ENCODE results near the gene OR2V1.
A peak's percentile ranks its signal among the peaks of the same experiment; 100 is the strongest.

The OR2V1 gene

DNA sequence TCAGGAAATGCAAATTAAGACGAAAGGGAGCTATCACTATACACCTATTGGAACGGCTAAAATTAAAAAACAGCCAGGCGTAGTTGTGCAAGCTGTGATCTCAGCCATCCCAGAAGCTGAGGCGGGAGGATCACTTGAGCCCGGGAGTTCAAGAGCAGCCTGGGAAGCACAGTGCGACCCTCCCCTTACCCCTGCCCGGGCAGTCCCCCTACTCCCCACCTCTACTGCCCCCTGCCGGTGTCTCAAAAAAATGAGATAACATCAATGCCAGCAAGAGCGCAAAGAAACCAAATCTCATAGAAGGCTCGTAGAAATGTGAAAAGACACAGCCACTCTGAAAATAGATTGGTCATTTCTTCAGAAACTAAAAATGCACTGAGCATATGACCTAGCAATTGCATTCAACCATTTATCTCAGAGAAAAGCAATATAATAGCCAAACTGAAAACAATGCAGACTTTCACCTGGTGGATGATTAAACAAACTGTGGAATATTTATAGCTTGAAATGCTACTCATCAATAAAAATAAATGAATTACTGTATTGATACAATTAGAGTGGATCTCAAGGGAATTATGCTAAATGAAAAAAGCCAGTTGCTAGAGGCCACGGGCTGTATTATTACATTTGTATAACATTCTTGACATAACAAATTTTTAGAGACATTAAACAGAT lies 37.0 kb upstream of the OR2V1 start:
- Histone ChIP-seq H3K4me3 (ENCODE audit: low read depth in 1 of 2, low read length in 1 of 2) (no peak overlapping the region), H3K36me3 (no peaks in the 10 kb centered on the region), H3K27me3 (peaks cover 100% of the 10 kb centered on the region), H3K4me1 (ENCODE audit: control insufficient read depth in 1 of 2, insufficient read depth in 1 of 2, low read depth in 1 of 2, low read length in 1 of 2) (peaks cover 10 to 13% of the 10 kb centered on the region in 2 experiments), H3K27ac (no peak overlapping the region), H3K9me3 (no peaks in the 10 kb centered on the region)
- TF ChIP-seq, protein P1, sequence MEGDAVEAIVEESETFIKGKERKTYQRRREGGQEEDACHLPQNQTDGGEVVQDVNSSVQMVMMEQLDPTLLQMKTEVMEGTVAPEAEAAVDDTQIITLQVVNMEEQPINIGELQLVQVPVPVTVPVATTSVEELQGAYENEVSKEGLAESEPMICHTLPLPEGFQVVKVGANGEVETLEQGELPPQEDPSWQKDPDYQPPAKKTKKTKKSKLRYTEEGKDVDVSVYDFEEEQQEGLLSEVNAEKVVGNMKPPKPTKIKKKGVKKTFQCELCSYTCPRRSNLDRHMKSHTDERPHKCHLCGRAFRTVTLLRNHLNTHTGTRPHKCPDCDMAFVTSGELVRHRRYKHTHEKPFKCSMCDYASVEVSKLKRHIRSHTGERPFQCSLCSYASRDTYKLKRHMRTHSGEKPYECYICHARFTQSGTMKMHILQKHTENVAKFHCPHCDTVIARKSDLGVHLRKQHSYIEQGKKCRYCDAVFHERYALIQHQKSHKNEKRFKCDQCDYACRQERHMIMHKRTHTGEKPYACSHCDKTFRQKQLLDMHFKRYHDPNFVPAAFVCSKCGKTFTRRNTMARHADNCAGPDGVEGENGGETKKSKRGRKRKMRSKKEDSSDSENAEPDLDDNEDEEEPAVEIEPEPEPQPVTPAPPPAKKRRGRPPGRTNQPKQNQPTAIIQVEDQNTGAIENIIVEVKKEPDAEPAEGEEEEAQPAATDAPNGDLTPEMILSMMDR (IDR thresholded peaks at IDR 0.05), result no peak

DNA sequence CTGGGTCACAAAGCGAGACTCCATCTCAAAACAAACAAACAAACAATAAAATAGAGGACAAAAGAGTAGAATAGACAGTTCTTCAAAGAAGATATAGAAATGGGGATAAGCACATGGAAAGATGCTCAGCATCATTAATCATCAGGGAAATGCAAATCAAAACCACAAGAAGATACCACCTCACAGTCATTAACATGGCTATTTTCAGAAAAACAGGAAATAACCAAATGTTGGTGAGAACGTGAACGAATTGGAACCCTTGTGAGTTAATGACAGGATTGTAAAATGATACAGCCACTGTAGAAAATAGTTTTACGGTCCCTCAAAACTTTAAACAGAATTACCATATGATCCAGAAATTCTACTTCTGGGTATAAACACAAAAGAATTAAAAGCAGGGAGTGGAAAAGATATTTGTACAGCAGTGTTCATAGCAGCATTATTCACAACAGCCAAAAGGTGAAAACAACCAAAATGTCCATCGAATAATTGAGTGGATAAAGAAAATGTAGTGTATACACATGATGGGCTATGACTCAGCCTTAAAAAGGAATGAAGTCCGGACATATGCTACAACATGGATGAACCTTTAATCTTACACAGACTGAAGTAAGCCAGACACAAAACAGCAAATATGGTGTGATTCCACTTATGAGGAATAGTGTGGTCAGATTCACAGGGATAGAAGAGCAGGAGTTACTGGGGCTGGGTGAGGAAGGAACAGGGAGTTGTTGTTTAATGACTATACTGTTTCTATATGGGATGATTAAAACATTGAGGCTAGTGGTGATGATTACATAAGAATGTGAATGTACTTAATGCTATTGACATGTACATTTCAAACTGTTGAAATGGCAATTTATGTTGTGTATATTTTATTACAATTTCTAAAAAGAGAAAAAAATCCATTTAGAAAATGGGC lies 36.1 kb upstream of the OR2V1 start:
- H3K27me3 ChIP-seq, result peaks cover 100% of the 10 kb centered on the region
- TF ChIP-seq, protein P1 (IDR thresholded peaks at IDR 0.05), result no peak
- H3K4me1 ChIP-seq (ENCODE audit: control insufficient read depth in 1 of 2, insufficient read depth in 1 of 2, low read depth in 1 of 2, low read length in 1 of 2), result peaks cover 8 to 10% of the 10 kb centered on the region in 2 experiments
- H3K4me3 ChIP-seq (ENCODE audit: low read depth in 1 of 2, low read length in 1 of 2), result no peak overlapping the region
- H3K9me3 ChIP-seq, result no peaks in the 10 kb centered on the region
- H3K36me3 ChIP-seq, result no peaks in the 10 kb centered on the region
- no peak overlapping the region for H3K27ac ChIP-seq

DNA sequence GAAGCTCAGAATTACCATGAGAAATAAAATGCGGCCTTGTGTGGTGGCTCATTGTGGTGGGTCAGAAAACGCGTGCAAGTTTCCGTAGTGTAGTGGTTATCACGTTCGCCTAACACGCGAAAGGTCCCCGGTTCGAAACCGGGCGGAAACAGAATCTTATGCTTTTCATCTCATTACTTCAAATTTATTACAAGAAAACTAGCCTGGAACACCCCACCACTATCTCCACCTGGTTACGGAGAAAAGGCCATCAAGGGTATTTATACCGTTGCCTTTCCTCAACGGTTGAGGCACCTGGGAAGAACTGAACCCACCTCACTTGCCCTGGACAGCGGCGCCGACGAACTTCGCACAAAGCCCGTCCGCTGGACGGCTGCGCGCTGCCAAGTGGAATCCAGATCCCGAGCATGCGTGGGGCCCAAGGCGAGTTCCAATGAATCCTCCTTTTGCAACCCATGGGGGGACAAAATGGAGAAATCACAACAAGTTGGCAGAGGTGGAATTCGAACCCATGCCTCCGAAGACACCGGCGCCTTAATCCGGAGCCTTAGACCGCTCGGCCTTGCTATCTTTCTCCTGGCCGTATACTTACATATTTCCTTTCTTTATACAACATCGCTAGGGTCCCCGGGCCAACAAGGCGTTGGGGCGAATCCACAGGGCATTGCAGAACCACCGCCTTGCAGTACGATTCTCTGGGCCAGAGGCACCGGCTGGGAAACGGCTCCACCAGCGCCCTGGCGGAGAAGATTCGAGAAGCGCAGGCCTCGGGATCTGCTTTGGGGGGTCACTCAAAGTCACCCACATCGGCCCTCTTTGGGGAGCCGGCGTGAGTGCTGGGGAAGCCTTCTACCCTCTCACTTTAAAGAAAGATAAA lies 33.3 kb upstream of the OR2V1 start:
- no peaks in the 10 kb centered on the region for H3K36me3 ChIP-seq
- H3K4me1 ChIP-seq (ENCODE audit: control insufficient read depth in 1 of 2, insufficient read depth in 1 of 2, low read depth in 1 of 2, low read length in 1 of 2), result peaks cover 4 to 6% of the 10 kb centered on the region in 2 experiments
- H3K9me3 ChIP-seq, result no peaks in the 10 kb centered on the region
- TF ChIP-seq, protein P1 (IDR thresholded peaks at IDR 0.05), result no peak
- H3K4me3 ChIP-seq (ENCODE audit: low read depth in 1 of 2, low read length in 1 of 2), result no peak overlapping the region
- H3K27me3 ChIP-seq, result peaks cover 79% of the 10 kb centered on the region
- H3K27ac ChIP-seq, result no peak overlapping the region

DNA sequence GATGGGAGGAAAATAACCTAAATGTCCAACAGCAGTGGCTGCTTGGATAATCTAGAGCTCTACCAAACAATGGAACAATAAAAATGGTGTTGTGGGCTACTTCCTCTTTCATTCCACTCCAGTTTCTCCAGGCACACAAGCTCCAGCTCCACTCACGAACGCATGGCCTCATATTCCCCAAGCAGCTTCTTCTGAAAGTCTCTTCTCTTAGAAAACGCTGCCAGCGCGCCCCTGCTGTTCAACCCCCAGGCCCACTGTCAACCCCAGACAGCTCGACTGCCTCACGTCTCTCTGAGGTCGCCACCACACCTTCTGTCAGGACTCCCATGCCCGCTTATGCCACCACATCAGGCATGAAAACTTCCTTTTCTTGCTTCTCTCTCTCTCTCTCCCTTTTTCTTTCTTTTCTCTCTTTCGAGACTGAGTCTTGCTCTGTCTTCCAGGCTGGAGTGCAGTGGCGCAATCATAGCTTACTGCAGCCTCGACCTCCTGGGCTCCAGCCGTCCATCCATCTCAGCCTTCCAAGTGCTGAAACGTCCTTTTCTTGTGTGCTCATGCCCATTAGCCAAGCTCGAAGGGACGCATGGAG lies 32.6 kb upstream of the OR2V1 start:
- Histone ChIP-seq H3K9me3 (no peaks in the 10 kb centered on the region), H3K4me3 (ENCODE audit: low read depth in 1 of 2, low read length in 1 of 2) (no peak overlapping the region), H3K4me1 (ENCODE audit: control insufficient read depth in 1 of 2, insufficient read depth in 1 of 2, low read depth in 1 of 2, low read length in 1 of 2) (peaks cover 4 to 6% of the 10 kb centered on the region in 2 experiments), H3K36me3 (no peaks in the 10 kb centered on the region), H3K27me3 (peaks cover 72% of the 10 kb centered on the region), H3K27ac (peak overlapping the region; percentile 36)
- TF ChIP-seq, protein P1 (IDR thresholded peaks at IDR 0.05), result no peak

All from neutrophil (primary cell).